Stimulated activated naive B cell treated with anti-CD40 and anti-IgM and Interleukin-4, amounts not matched to agents 10 μg/mL and 1 μg/mL and 100 μg/mL, for 72 hours (primary cell): ENCODE results near the gene IL22RA1.

Experiments
- ATAC-seq, 2 donors: fragments of 150-1000 bp; cut with Tn5 transposase; replicated peaks; 2 replicates each; pipeline ENCODE4 v1.10.0; 2021; ENCODE audit warnings: moderate library complexity in 1 of 2
- DNase-seq: peaks from one replicate; pipeline ENCODE4 v3.0.0; 2021
- H3K27ac Mint-ChIP-seq: one replicate; pipeline ENCODE4 v1.8.0; 2022; ENCODE audit warnings: mild to moderate bottlenecking, mixed read lengths
- H3K27me3 Mint-ChIP-seq, 2 donors: one replicate each; pipeline ENCODE4 v1.8.0; 2022; ENCODE audit warnings: mixed read lengths in 2 of 2
- H3K36me3 Mint-ChIP-seq, 2 donors: one replicate each; pipeline ENCODE4 v1.8.0; 2022; ENCODE audit warnings: mixed read lengths in 2 of 2, mild to moderate bottlenecking in 1 of 2
- H3K4me1 Mint-ChIP-seq, 2 donors: one replicate each; pipeline ENCODE4 v1.8.0; 2022; ENCODE audit warnings: mixed read lengths in 2 of 2, mild to moderate bottlenecking in 1 of 2
- H3K4me3 Mint-ChIP-seq, 2 donors: one replicate each; pipeline ENCODE4 v1.8.0; 2022; ENCODE audit warnings: mild to moderate bottlenecking in 2 of 2, mixed read lengths in 2 of 2, moderate library complexity in 1 of 2
- H3K9me3 Mint-ChIP-seq, 2 donors: one replicate each; pipeline ENCODE4 v1.8.0; 2022; ENCODE audit warnings: mixed read lengths in 2 of 2, mild to moderate bottlenecking in 1 of 2

Gene IL22RA1

DNA sequence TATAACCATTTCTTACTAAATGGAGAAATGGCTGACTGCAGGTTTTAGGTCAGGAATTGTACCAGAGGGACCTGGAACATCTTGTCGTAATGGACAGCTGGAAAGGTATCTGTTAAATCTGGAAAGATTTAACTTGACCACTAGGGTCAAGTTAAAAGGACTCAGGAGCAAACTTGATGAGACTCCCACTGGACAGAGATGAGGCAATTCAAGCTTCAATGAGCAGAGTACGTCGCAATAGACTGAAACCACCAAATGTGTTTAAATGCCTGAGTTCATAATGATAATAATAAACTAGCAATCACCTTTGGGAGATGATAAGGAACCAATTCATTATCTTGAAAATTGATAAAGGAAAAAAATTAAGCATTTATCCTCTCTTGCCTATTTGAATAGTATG is 35.5 kb upstream of the IL22RA1 start:
- Mint-ChIP-seq H3K9me3 (peaks cover 7% of the 10 kb centered on the region in 2 donors), H3K36me3 (peaks cover 58 to 65% of the 10 kb centered on the region in 2 donors), H3K4me1 (peaks cover 44 to 94% of the 10 kb centered on the region in 2 donors), H3K27ac (no peak overlapping the region), H3K4me3 (no peak overlapping the region), H3K27me3 (no peaks in the 10 kb centered on the region)
- ATAC-seq (no peak), DNase-seq (no peak)

- Mint-ChIP-seq H3K36me3 (peaks cover 60 to 69% of the 10 kb centered on the region in 2 donors), H3K4me1 (peaks cover 44 to 84% of the 10 kb centered on the region in 2 donors), H3K9me3 (peaks cover 7% of the 10 kb centered on the region in 2 donors)
Measured at GRCh38 chr1:24177161-24177560, 34.2 kb upstream of the IL22RA1 start.

GRCh38 chr1:24175033-24175755 is 32.3 kb upstream of the IL22RA1 start:
- no peak overlapping the region for H3K4me3 Mint-ChIP-seq
- H3K4me1 Mint-ChIP-seq, result peaks cover 36 to 73% of the 10 kb centered on the region in 2 donors
- H3K36me3 Mint-ChIP-seq, result peaks cover 58 to 64% of the 10 kb centered on the region in 2 donors
- no peaks in the 10 kb centered on the region for H3K27me3 Mint-ChIP-seq
- no peak overlapping the region for H3K27ac Mint-ChIP-seq
- peaks cover 7% of the 10 kb centered on the region in 2 donors for H3K9me3 Mint-ChIP-seq
- no peak for ATAC-seq
- DNase-seq, result no peak

More at GRCh38 chr1:24177161-24177560, 34.2 kb upstream of the IL22RA1 start:
- no peak overlapping the region for H3K4me3 Mint-ChIP-seq
- H3K27me3 Mint-ChIP-seq, result no peaks in the 10 kb centered on the region
- no peak for DNase-seq
- H3K27ac Mint-ChIP-seq, result no peak overlapping the region
- no peak for ATAC-seq

DNA sequence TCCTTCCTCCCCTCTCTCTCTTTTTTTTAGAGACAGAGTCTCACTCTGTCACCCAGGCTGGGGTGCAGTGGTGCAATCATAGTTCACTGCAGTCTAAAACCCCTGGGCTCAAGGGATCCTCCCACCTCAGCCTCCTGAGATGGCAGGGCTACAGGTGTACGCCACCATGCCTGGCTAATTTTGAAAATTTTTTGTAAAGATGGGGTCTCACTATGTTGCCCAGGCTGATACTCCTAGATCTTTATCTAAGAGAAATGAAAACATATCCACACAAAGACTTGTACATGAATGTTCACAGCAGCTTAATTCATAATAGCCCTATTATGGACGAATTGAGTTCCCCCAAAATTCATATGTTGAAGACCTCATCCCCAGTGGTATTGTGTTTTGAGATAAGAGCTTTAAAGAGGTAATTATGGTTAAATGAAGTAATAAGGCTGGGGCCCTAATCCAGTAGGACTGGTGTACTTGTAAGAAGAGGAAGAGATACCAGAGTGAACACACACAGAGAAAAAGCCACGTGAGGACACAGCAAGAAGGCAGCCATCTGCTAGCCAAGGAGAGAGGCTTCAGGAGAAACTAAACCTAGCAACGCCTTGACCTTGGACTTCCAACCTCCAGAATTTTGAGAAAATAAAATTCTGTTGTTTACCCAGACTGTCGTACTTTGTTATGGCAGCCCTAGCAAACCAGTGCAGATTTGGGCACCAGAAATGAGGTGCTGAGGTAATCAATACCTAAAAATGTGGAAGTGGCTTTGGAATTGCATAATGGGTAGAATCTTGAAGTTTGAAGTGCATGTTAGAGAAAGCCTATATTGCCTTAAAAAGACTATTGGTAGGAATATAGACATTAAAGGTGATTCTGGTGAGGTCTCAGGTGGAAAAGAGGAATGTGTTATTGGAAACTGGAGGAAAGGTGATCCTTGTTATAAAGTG is 31.0 kb upstream of the IL22RA1 start:
- Mint-ChIP-seq H3K4me3 (peak overlapping the region in 1 of 2 donors; percentile 33), H3K27me3 (no peaks in the 10 kb centered on the region), H3K36me3 (peaks cover 55 to 56% of the 10 kb centered on the region in 2 donors), H3K9me3 (peaks cover 7% of the 10 kb centered on the region in 2 donors), H3K27ac (no peak overlapping the region), H3K4me1 (peaks cover 27 to 60% of the 10 kb centered on the region in 2 donors)
- ATAC-seq (peak; percentile 36 to 55), DNase-seq (no peak)

GRCh38 chr1:24172598-24172997 is 29.7 kb upstream of the IL22RA1 start:
- DNase-seq, result no peak
- no peaks in the 10 kb centered on the region for H3K27me3 Mint-ChIP-seq
- H3K4me1 Mint-ChIP-seq, result peaks cover 24 to 51% of the 10 kb centered on the region in 2 donors
- no peak overlapping the region for H3K4me3 Mint-ChIP-seq
- H3K27ac Mint-ChIP-seq, result no peak overlapping the region
- peaks cover 7% of the 10 kb centered on the region in 2 donors for H3K9me3 Mint-ChIP-seq
- no peak for ATAC-seq
- H3K36me3 Mint-ChIP-seq, result peaks cover 59 to 61% of the 10 kb centered on the region in 2 donors

DNA sequence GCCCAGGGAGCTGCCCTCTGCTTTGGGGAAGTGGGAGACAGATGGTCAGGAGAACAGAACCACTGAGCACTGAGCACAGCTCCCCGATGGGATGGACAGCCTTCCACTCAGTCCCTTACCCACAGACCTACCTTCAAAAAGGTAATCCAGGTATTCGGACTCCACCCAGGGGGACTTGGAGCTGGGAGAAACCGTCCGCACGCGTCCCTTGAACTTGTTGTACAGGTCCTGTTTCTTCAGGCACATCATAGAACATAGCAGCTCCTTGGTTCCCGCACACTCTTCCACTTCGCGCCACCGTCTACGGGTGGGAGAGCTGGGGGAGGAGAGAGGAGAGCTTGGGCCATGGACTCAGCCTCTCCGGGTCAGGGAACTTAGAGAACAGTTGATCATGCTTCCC is 26.3 kb upstream of the IL22RA1 start:
- Mint-ChIP-seq H3K27me3 (no peaks in the 10 kb centered on the region), H3K9me3 (peaks cover 6% of the 10 kb centered on the region in 2 donors), H3K36me3 (peaks cover 56 to 61% of the 10 kb centered on the region in 2 donors), H3K4me1 (peaks cover 9 to 29% of the 10 kb centered on the region in 2 donors), H3K4me3 (no peak overlapping the region), H3K27ac (no peak overlapping the region)
- no peak for ATAC-seq
- DNase-seq, result no peak

DNA sequence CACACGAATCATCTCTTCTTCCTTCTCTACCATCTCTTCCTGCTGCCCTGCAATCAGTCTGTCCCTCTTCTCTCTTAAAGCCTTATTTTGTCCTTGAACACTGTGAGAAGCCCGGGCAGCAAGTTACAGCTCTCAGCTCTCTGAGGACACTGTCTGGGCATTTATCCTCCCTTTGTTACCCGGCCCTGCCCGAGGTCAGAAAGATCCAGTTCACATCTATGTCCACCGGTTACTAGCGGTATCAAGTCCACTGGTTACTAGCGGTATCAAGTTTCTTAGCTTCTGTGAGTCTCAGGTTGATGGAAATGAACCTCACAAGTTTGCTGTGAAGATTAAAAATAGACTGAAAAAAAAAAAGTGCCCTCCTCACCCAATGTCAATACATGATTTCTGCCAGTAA is 25.3 kb upstream of the IL22RA1 start:
- Mint-ChIP-seq H3K9me3 (no peaks in the 10 kb centered on the region), H3K27ac (no peak overlapping the region), H3K27me3 (no peaks in the 10 kb centered on the region), H3K4me3 (no peak overlapping the region), H3K36me3 (peaks cover 52 to 55% of the 10 kb centered on the region in 2 donors), H3K4me1 (peaks cover 2 to 20% of the 10 kb centered on the region in 2 donors)
- DNase-seq (no peak), ATAC-seq (no peak)

DNA sequence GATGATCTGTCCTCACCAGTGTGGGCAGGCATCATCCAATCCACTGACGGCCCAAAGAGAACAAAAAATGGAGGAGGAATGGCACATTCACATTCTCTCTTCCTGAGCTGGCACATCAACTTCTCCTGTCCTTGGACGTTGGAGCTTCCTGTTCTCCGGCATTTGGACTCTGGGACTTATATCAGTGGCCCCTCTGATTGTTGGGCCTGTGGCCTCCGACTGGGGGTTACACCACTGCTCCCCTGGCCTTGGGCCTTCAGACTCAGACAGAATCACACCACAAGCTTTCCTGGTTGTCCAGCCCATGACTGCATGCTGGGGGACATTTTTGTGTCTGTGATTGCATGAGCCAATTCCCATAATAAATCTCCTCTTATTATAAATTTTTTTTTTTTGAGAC is 24.1 kb upstream of the IL22RA1 start:
- Mint-ChIP-seq H3K4me3 (no peak overlapping the region), H3K9me3 (no peaks in the 10 kb centered on the region), H3K4me1 (peaks cover 2 to 25% of the 10 kb centered on the region in 2 donors), H3K27ac (no peak overlapping the region), H3K36me3 (peaks cover 59 to 64% of the 10 kb centered on the region in 2 donors), H3K27me3 (no peaks in the 10 kb centered on the region)
- ATAC-seq, result no peak
- DNase-seq, result no peak

GRCh38 chr1:24165500-24165899 is 22.6 kb upstream of the IL22RA1 start:
- H3K4me3 Mint-ChIP-seq, result no peak overlapping the region
- H3K27me3 Mint-ChIP-seq, result no peaks in the 10 kb centered on the region
- DNase-seq (no peak), ATAC-seq (no peak)
- no peak overlapping the region for H3K27ac Mint-ChIP-seq
- peaks cover 0 to 21% of the 10 kb centered on the region in 2 donors for H3K4me1 Mint-ChIP-seq
- no peaks in the 10 kb centered on the region for H3K9me3 Mint-ChIP-seq
- H3K36me3 Mint-ChIP-seq, result peaks cover 63 to 71% of the 10 kb centered on the region in 2 donors

DNA sequence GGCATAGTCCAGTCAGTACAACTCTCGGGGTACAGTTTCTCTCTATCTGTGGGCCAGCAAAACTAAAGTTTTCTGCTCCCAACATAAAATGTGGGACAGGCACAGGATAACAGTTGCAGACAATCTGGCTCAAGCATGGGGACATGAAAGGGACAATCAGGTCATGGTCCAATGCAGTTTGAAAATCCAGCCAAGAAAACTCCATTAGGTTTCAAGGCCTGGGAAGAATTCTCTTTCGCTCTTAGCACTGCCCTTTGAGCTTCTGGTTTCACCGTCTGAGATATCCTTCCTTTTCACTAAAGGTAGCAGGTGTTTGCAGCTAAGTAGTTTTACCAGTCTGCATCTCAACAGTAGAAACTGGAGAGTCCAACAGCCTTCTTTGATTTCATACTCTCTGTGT is 21.1 kb upstream of the IL22RA1 start:
- Mint-ChIP-seq H3K27ac (no peak overlapping the region), H3K27me3 (no peaks in the 10 kb centered on the region), H3K4me1 (peaks cover 0 to 19% of the 10 kb centered on the region in 2 donors), H3K36me3 (peaks cover 67 to 71% of the 10 kb centered on the region in 2 donors), H3K9me3 (no peaks in the 10 kb centered on the region), H3K4me3 (no peak overlapping the region)
- ATAC-seq (no peak), DNase-seq (no peak)

- H3K9me3 Mint-ChIP-seq, result no peaks in the 10 kb centered on the region
- no peak for ATAC-seq
- no peak overlapping the region for H3K27ac Mint-ChIP-seq
- H3K27me3 Mint-ChIP-seq, result no peaks in the 10 kb centered on the region
- peaks cover 74 to 75% of the 10 kb centered on the region in 2 donors for H3K36me3 Mint-ChIP-seq
- DNase-seq, result no peak
- peaks cover 0 to 19% of the 10 kb centered on the region in 2 donors for H3K4me1 Mint-ChIP-seq
- no peak overlapping the region for H3K4me3 Mint-ChIP-seq
Measured at GRCh38 chr1:24162201-24162600, 19.3 kb upstream of the IL22RA1 start.

DNA sequence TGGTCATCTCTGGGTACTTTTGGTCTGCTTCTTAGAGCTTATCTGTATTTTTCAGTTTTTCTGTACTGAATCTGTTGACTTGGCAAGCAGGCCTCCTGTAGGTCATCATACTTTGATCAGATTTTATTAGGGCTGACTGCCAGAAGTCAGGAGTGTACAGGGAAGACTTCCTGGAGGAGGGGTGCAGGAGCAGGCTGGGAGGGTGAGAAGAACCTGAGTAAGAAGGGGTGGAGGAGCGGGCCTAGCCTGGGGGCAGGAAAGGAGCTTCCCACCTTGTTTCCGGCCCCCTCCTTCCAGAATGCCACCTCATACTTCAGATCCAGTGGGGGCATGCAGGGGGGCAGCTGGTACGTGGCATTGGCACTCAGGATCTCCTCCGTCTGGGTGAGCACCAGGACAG is 18.3 kb upstream of the IL22RA1 start:
- ATAC-seq (no peak), DNase-seq (no peak)
- Mint-ChIP-seq H3K4me3 (no peak overlapping the region), H3K9me3 (no peaks in the 10 kb centered on the region), H3K4me1 (peaks cover under 1 to 18% of the 10 kb centered on the region in 2 donors), H3K36me3 (peaks cover 71 to 73% of the 10 kb centered on the region in 2 donors), H3K27me3 (no peaks in the 10 kb centered on the region), H3K27ac (peak overlapping the region; percentile 56)

GRCh38 chr1:24159366-24159765 is 16.4 kb upstream of the IL22RA1 start:
- H3K27ac Mint-ChIP-seq, result no peak overlapping the region
- DNase-seq, result no peak
- H3K9me3 Mint-ChIP-seq, result no peaks in the 10 kb centered on the region
- peaks cover 10 to 26% of the 10 kb centered on the region in 2 donors for H3K4me1 Mint-ChIP-seq
- no peak for ATAC-seq
- H3K36me3 Mint-ChIP-seq, result peaks cover 64 to 68% of the 10 kb centered on the region in 2 donors
- no peaks in the 10 kb centered on the region for H3K27me3 Mint-ChIP-seq
- H3K4me3 Mint-ChIP-seq, result no peak overlapping the region

DNA sequence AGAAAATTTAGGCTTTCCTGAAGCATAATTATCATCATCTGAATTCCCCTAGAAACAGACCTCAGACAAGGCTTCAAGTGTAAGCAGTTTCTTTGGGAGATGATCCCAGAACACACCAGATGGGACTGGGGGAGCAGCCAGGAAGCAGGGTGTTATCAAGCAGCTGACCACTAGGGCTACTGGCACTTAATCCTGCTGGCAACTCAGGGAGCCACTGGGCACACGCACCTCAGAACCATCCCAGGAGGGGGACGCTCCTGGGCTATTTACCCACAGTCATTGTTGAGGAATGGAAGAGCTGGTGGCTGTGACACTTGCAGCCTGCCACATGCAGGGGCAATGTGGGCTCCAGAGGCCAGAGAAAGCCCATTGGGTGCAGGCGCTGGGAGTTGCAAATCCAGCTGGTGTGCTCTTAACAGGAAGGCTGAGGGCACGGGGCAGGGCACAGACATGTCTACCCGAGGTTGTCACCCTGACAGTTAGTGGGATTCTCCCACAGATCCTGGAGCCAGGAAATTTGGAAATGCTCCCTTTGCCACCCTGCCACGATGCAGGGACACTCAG is 15.1 kb upstream of the IL22RA1 start:
- no peaks in the 10 kb centered on the region for H3K9me3 Mint-ChIP-seq
- H3K36me3 Mint-ChIP-seq, result peaks cover 59 to 65% of the 10 kb centered on the region in 2 donors
- no peaks in the 10 kb centered on the region for H3K27me3 Mint-ChIP-seq
- no peak overlapping the region for H3K27ac Mint-ChIP-seq
- no peak overlapping the region for H3K4me3 Mint-ChIP-seq
- ATAC-seq (no peak), DNase-seq (no peak)
- H3K4me1 Mint-ChIP-seq, result peaks cover 10 to 26% of the 10 kb centered on the region in 2 donors
